NB4 (cell line): ENCODE data around the gene PTCH1.

Experiments
- CTCF ChIP-seq: IDR thresholded peaks from one replicate; pipeline ENCODE4 v1.5.1; 2012; ENCODE audit warnings: low read depth, low read length
- TF ChIP-seq, protein P1 (sequence below): IDR thresholded peaks from 2 replicates; pipeline ENCODE4 v1.6.1; 2011; ENCODE audit warnings: low read depth, low read length

GRCh38 chr9:95441081-95441480, 75.7 kb downstream of the PTCH1 start:
- TF ChIP-seq CTCF: no peak
- TF ChIP-seq, protein P1, sequence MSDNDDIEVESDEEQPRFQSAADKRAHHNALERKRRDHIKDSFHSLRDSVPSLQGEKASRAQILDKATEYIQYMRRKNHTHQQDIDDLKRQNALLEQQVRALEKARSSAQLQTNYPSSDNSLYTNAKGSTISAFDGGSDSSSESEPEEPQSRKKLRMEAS: no peak
